WERI-Rb-1 (cell line): Measurements from ENCODE around the gene GARNL3.

Experiments
- DNase-seq: peaks from one replicate; pipeline ENCODE4 v3.0.0-alpha.2; 2020
- H3K27ac ChIP-seq: fragments of 250-450 bp; sonication (Bioruptor Pico); 2 replicates; pipeline ENCODE4 v1.5.1; 2020; ENCODE audit warnings: mild to moderate bottlenecking, moderate library complexity
- H3K27me3 ChIP-seq: fragments of 250-450 bp; sonication (Bioruptor Pico); 2 replicates; pipeline ENCODE4 v1.5.1; 2021; ENCODE audit warnings: mild to moderate bottlenecking, low read depth, moderate library complexity; ENCODE audit not compliant: insufficient read depth, severe bottlenecking
- H3K36me3 ChIP-seq: fragments of 250-450 bp; sonication (Bioruptor Pico); 2 replicates; pipeline ENCODE4 v1.5.1; 2020; ENCODE audit warnings: mild to moderate bottlenecking, moderate library complexity
- H3K4me3 ChIP-seq: 2 replicates; pipeline ENCODE4 v1.5.1; 2011; ENCODE audit warnings: low read depth, mild to moderate bottlenecking, control low read depth, low read length
- H3K9me3 ChIP-seq: fragments of 250-450 bp; sonication (Bioruptor Pico); 2 replicates; pipeline ENCODE4 v1.5.1; 2021; ENCODE audit warnings: mild to moderate bottlenecking, moderate library complexity; ENCODE audit not compliant: severe bottlenecking
- TF ChIP-seq, protein P1 (sequence below): IDR thresholded peaks from 2 replicates; pipeline ENCODE4 v1.5.1; 2011; ENCODE audit warnings: low read depth, mild to moderate bottlenecking, control low read depth, inconsistent platforms, low read length

Gene GARNL3

DNA sequence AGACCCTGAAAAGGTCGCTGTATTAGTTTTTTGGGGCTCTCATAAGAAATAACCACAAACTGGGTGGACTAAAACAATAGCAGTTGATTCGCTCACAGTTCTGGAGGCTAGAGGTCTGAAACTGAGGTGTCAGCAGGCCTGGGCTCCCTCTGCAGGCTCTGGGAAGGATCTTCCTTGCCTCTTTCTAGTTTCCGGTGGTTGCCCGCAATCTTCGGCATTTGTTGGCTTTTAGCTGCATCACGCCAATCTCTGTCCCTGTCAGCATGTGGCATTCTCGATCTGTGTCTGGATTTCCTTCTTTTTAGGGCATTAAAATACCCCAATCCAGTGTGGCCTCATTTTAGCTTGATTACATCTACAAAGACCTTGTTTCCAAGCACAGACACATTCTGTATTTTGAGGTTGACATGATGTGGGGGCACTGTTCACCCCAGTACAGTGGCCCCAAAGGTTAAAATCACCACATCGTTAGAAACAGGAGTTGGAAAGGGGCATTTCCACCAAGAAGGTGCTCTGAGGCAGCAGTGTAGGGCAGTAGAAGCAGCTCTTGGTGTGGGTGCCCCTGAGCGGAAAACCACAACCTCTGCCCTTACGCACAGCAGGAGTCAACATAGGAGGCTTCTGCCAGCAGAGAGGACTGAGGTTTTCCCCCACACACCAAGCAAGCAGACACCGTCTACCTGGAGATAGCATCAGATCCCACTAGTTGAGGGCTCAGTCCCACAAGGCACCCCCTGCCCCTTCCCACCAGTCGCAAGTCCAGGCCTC, 173.1 kb downstream of the GARNL3 start:
- TF ChIP-seq, protein P1, sequence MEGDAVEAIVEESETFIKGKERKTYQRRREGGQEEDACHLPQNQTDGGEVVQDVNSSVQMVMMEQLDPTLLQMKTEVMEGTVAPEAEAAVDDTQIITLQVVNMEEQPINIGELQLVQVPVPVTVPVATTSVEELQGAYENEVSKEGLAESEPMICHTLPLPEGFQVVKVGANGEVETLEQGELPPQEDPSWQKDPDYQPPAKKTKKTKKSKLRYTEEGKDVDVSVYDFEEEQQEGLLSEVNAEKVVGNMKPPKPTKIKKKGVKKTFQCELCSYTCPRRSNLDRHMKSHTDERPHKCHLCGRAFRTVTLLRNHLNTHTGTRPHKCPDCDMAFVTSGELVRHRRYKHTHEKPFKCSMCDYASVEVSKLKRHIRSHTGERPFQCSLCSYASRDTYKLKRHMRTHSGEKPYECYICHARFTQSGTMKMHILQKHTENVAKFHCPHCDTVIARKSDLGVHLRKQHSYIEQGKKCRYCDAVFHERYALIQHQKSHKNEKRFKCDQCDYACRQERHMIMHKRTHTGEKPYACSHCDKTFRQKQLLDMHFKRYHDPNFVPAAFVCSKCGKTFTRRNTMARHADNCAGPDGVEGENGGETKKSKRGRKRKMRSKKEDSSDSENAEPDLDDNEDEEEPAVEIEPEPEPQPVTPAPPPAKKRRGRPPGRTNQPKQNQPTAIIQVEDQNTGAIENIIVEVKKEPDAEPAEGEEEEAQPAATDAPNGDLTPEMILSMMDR = peak; percentile 55
- DNase-seq = no peak
- H3K4me3 ChIP-seq = no peak overlapping the region
- peaks cover 92% of the 10 kb centered on the region for H3K36me3 ChIP-seq
- H3K27ac ChIP-seq = peak overlapping the region; percentile 34
- H3K27me3 ChIP-seq = no peaks in the 10 kb centered on the region
- peaks cover 5% of the 10 kb centered on the region for H3K9me3 ChIP-seq

DNA sequence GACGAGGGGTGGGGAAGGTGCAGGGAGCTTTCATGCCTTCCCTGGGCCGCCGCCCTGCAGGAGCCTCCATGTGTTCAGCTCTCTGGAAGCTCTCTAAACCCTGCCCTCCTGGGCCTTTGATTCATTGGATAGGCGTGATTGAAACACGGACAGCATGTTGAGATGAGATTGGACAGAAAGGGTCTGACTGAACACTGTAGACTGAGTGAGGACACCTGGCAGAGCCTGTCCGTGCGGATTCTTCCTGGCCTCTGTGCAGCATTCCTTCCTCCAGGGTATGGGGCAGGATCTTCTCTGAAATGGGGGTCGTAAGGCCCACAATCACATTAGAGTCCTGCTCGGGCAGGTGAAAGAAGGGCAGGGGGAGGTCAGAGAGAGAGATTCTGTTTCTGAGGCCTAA, 173.8 kb downstream of the GARNL3 start:
- Histone ChIP-seq H3K27me3 (no peaks in the 10 kb centered on the region), H3K9me3 (peaks cover 7% of the 10 kb centered on the region), H3K4me3 (no peak overlapping the region), H3K27ac (peak overlapping the region; percentile 34), H3K36me3 (peaks cover 92% of the 10 kb centered on the region)
- TF ChIP-seq, protein P1 = no peak
- no peak for DNase-seq
